H9 (cell line): ENCODE data around the gene WDR7. TPM values are rescaled to one million over a fixed set of nuclear protein-coding genes. Genes with fewer than 3 reads are reported as not detected.

Experiments used
- DNase-seq: peaks from one replicate; pipeline ENCODE4 v3.0.0-alpha.2; 2017
- H2AFZ ChIP-seq: one replicate; pipeline ENCODE4 v1.6.1; 2013; ENCODE audit warnings: mild to moderate bottlenecking, low read length, control low read depth, moderate library complexity
- H2AK5ac ChIP-seq: 2 replicates; pipeline ENCODE4 v1.6.1; 2013; ENCODE audit warnings: low read length, control low read depth, mixed read lengths; ENCODE audit not compliant: insufficient read length
- H2BK120ac ChIP-seq: one replicate; pipeline ENCODE4 v1.6.1; 2013; ENCODE audit warnings: low read depth, mild to moderate bottlenecking, low read length, control low read depth, inconsistent platforms; ENCODE audit not compliant: poor library complexity, severe bottlenecking
- H2BK12ac ChIP-seq: 2 replicates; pipeline ENCODE4 v1.6.1; 2013; ENCODE audit warnings: low read length, control low read depth, mixed read lengths, low read depth; ENCODE audit not compliant: insufficient read length
- H2BK15ac ChIP-seq: 2 replicates; pipeline ENCODE4 v1.6.1; 2013; ENCODE audit warnings: low read depth, low read length, control low read depth
- H2BK20ac ChIP-seq: one replicate; pipeline ENCODE4 v1.6.1; 2013; ENCODE audit warnings: low read depth, mild to moderate bottlenecking, low read length, control low read depth, inconsistent platforms; ENCODE audit not compliant: poor library complexity, severe bottlenecking
- H2BK5ac ChIP-seq: 2 replicates; pipeline ENCODE4 v1.6.1; 2013; ENCODE audit warnings: low read length, control low read depth, mixed read lengths; ENCODE audit not compliant: insufficient read length
- H3K14ac ChIP-seq: 2 replicates; pipeline ENCODE4 v1.6.1; 2013; ENCODE audit warnings: low read length, control low read depth; ENCODE audit not compliant: insufficient read depth
- H3K18ac ChIP-seq: 2 replicates; pipeline ENCODE4 v1.6.1; 2013; ENCODE audit warnings: low read depth, mild to moderate bottlenecking, mixed read lengths, low read length, control low read depth; ENCODE audit not compliant: insufficient read length
- H3K23ac ChIP-seq: 2 replicates; pipeline ENCODE4 v1.6.1; 2013; ENCODE audit warnings: low read length, control low read depth, mixed read lengths, low read depth; ENCODE audit not compliant: insufficient read length
- H3K23me2 ChIP-seq: 2 replicates; pipeline ENCODE4 v1.6.1; 2013; ENCODE audit warnings: low read depth, mild to moderate bottlenecking, mixed read lengths, low read length, control low read depth; ENCODE audit not compliant: insufficient read length, poor library complexity, severe bottlenecking
- H3K27ac ChIP-seq: 2 replicates; pipeline ENCODE4 v1.5.1; 2013; ENCODE audit warnings: low read length, control low read depth, mixed read lengths, low read depth; ENCODE audit not compliant: insufficient read length
- H3K27me3 ChIP-seq: 2 replicates; pipeline ENCODE4 v1.6.1; 2013; ENCODE audit warnings: low read length, control low read depth, inconsistent platforms; ENCODE audit not compliant: insufficient read depth
- H3K4ac ChIP-seq: 2 replicates; pipeline ENCODE4 v1.6.1; 2013; ENCODE audit warnings: low read depth, mild to moderate bottlenecking, control low read depth, inconsistent platforms, low read length, moderate library complexity
- H3K4me1 ChIP-seq: 2 replicates; pipeline ENCODE4 v1.6.1; 2013; ENCODE audit warnings: low read length, control low read depth, inconsistent platforms; ENCODE audit not compliant: insufficient read depth
- H3K4me2 ChIP-seq: 2 replicates; pipeline ENCODE4 v1.6.1; 2013; ENCODE audit warnings: low read length, control low read depth, mixed read lengths; ENCODE audit not compliant: insufficient read length, insufficient read depth
- H3K56ac ChIP-seq: 2 replicates; pipeline ENCODE4 v1.6.1; 2013; ENCODE audit warnings: low read depth, mild to moderate bottlenecking, mixed read lengths, low read length, control low read depth; ENCODE audit not compliant: insufficient read length
- H3K79me1 ChIP-seq: 2 replicates; pipeline ENCODE4 v1.6.1; 2013; ENCODE audit warnings: low read depth, mild to moderate bottlenecking, moderate library complexity, low read length, control low read depth, inconsistent platforms; ENCODE audit not compliant: insufficient read depth, poor library complexity, severe bottlenecking
- H3K79me2 ChIP-seq: 2 replicates; pipeline ENCODE4 v1.6.1; 2013; ENCODE audit warnings: low read length, control low read depth, inconsistent platforms; ENCODE audit not compliant: insufficient read depth
- H3K9ac ChIP-seq: 2 replicates; pipeline ENCODE4 v1.6.1; 2013; ENCODE audit warnings: low read length, control low read depth, mixed read lengths; ENCODE audit not compliant: insufficient read length; ENCODE audit errors: extremely low read depth
- H3K9me3 ChIP-seq: one replicate; pipeline ENCODE4 v1.6.1; 2013; ENCODE audit warnings: low read depth, low read length, inconsistent platforms; ENCODE audit not compliant: control insufficient read depth
- H3T11ph ChIP-seq: one replicate; pipeline ENCODE4 v1.6.1; 2013; ENCODE audit warnings: mild to moderate bottlenecking, low read length, control low read depth, inconsistent platforms
- H4K20me1 ChIP-seq: one replicate; pipeline ENCODE4 v1.6.1; 2013; ENCODE audit not compliant: control insufficient read depth, insufficient read length, insufficient read depth
- H4K5ac ChIP-seq: 2 replicates; pipeline ENCODE4 v1.6.1; 2013; ENCODE audit warnings: low read depth, mild to moderate bottlenecking, mixed read lengths, low read length, control low read depth; ENCODE audit not compliant: insufficient read length
- H4K8ac ChIP-seq: replicated peaks from 2 replicates; pipeline ENCODE4 v1.6.1; 2013; ENCODE audit warnings: low read length, control low read depth, mixed read lengths, low read depth; ENCODE audit not compliant: insufficient read length
- H4K91ac ChIP-seq: 2 replicates; pipeline ENCODE4 v1.6.1; 2013; ENCODE audit warnings: low read depth, mild to moderate bottlenecking, moderate library complexity, mixed read lengths, low read length, control low read depth; ENCODE audit not compliant: insufficient read length
- H3K27ac Mint-ChIP-seq, 3 experiments: 2 replicates in 2 of 3; 3 replicates in 1 of 3; pipeline ENCODE4 v1.8.0; 2020 to 2021; ENCODE audit warnings: mixed read lengths in 3 of 3, mild to moderate bottlenecking in 1 of 3, moderate library complexity in 1 of 3
- H3K27me3 Mint-ChIP-seq: 2 replicates; pipeline ENCODE4 v1.8.0; 2021; ENCODE audit warnings: low read depth, mild to moderate bottlenecking, moderate library complexity, mixed read lengths
- H3K36me3 Mint-ChIP-seq, 3 experiments: 2 replicates in 2 of 3; 3 replicates in 1 of 3; pipeline ENCODE4 v1.8.0; 2020 to 2021; ENCODE audit warnings: low read depth in 3 of 3, mixed read lengths in 3 of 3; ENCODE audit not compliant: insufficient read depth in 1 of 3
- H3K4me1 Mint-ChIP-seq, 2 experiments: 2 replicates each; pipeline ENCODE4 v1.8.0; 2020; ENCODE audit warnings: mixed read lengths in 2 of 2
- H3K4me3 Mint-ChIP-seq, 2 experiments: 2 replicates in 1 of 2; 3 replicates in 1 of 2; pipeline ENCODE4 v1.8.0; 2020 to 2021; ENCODE audit warnings: mild to moderate bottlenecking in 2 of 2, mixed read lengths in 2 of 2, moderate library complexity in 1 of 2
- H3K9me3 Mint-ChIP-seq, 2 experiments: 2 replicates in 1 of 2; 3 replicates in 1 of 2; pipeline ENCODE4 v1.8.0; 2020; ENCODE audit warnings: mild to moderate bottlenecking in 2 of 2, mixed read lengths in 2 of 2, moderate library complexity in 1 of 2
- WGBS: extraction: QIAGEN DNeasy Blood & Tissue Kit; methylation state at CpG from one replicate; pipeline ENCODE4 v1.1.7; 2013; ENCODE audit warnings: missing lambda C conversion rate, low lambda C conversion rate, mixed read lengths; ENCODE audit not compliant: insufficient read length; ENCODE audit errors: extremely low coverage; 5-methylcytosine and 5-hydroxymethylcytosine counted together
- total RNA-seq: library from RNA; stranded (reverse); gene quantifications from 2 replicates; pipeline ENCODE4 v1.2.1, GENCODE V29; 2021
- TF ChIP-seq, protein P1 (sequence below): fragments of 200-600 bp; sonication (generic); conservative IDR thresholded peaks from 3 replicates; pipeline ENCODE4 v1.8.0; 2021; ENCODE audit warnings: antibody characterized with exemption, mild to moderate bottlenecking

WDR7 gene
- total RNA-seq, 1 experiment from 2014 or later: 14.8 TPM

DNA sequence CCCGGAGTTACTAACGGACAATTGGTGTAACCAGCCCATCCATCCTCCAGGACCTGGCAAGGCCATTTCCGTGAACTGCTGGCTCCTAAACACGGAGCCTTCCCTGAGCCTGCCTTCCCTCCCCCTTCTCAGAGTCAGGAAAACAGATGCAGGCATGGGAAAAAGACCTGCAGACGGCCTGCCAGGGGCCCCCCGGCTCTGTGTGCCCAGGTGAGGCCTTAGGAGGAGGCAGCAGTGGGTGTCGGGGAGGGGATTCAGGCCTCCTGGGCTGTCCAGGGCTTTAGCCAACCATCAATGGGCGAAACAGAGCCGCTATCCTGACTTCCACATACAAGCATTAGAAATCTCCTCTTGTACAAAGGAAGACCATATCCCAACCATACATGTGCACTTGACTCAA lies 427.5 kb downstream of the WDR7 start:
- no peak overlapping the region for H3K27ac Mint-ChIP-seq
- no peak overlapping the region for H2AFZ ChIP-seq

More for the DNA sequence above, 427.5 kb downstream of the WDR7 start:
- peaks cover 6% of the 10 kb centered on the region; the same call in 1 of the 2 replicates for H3K4me1 ChIP-seq
- Mint-ChIP-seq H3K27me3 (no peaks in the 10 kb centered on the region; the same call in 1 of the 2 replicates), H3K4me1 (peaks cover 31 to 40% of the 10 kb centered on the region in 2 experiments), H3K9me3 (peaks cover 0 to 6% of the 10 kb centered on the region in 2 experiments; a peak in 3 of 5 replicates), H3K4me3 (no peak overlapping the region), H3K36me3 (peaks cover 0 to 5% (median 2%) of the 10 kb centered on the region in 3 experiments; a peak in 2 of 7 replicates)
- H3K27ac ChIP-seq: no peak overlapping the region
- H3K9ac ChIP-seq: no peak overlapping the region
- H3K14ac ChIP-seq: no peak overlapping the region
- H3K23me2 ChIP-seq: no peaks in the 10 kb centered on the region
- no peak overlapping the region for H4K91ac ChIP-seq
- no peak overlapping the region for H3K4ac ChIP-seq
- no peaks in the 10 kb centered on the region for H3K79me2 ChIP-seq
- H2BK20ac ChIP-seq: no peak overlapping the region
- no CpG with 5 or more reads among the region's 9 CpGs for WGBS
- H3K27me3 ChIP-seq: 0 out of 2 replicates have a peak, but pooled peaks cover 3% of the 10 kb centered on the region
- H3T11ph ChIP-seq: no peak overlapping the region
- no peak overlapping the region for H3K4me2 ChIP-seq
- H3K9me3 ChIP-seq: no peaks in the 10 kb centered on the region
- H2AK5ac ChIP-seq: no peak overlapping the region
- H4K5ac ChIP-seq: no peak overlapping the region
- H2BK120ac ChIP-seq: no peak overlapping the region
- DNase-seq: no peak
- H2BK12ac ChIP-seq: no peak overlapping the region
- H2BK5ac ChIP-seq: no peak overlapping the region
- H3K18ac ChIP-seq: no peak overlapping the region
- TF ChIP-seq, protein P1, sequence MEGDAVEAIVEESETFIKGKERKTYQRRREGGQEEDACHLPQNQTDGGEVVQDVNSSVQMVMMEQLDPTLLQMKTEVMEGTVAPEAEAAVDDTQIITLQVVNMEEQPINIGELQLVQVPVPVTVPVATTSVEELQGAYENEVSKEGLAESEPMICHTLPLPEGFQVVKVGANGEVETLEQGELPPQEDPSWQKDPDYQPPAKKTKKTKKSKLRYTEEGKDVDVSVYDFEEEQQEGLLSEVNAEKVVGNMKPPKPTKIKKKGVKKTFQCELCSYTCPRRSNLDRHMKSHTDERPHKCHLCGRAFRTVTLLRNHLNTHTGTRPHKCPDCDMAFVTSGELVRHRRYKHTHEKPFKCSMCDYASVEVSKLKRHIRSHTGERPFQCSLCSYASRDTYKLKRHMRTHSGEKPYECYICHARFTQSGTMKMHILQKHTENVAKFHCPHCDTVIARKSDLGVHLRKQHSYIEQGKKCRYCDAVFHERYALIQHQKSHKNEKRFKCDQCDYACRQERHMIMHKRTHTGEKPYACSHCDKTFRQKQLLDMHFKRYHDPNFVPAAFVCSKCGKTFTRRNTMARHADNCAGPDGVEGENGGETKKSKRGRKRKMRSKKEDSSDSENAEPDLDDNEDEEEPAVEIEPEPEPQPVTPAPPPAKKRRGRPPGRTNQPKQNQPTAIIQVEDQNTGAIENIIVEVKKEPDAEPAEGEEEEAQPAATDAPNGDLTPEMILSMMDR: no peak
- no peak overlapping the region for H3K56ac ChIP-seq
- H3K79me1 ChIP-seq: no peaks in the 10 kb centered on the region
- no peak overlapping the region for H4K8ac ChIP-seq
- H4K20me1 ChIP-seq: peaks cover 3% of the 10 kb centered on the region
- no peak overlapping the region for H2BK15ac ChIP-seq
- H3K23ac ChIP-seq: no peak overlapping the region
